GM21619 (cell line): ENCODE measurements around the gene GLOD4.
A peak's percentile ranks its signal among the peaks of the same experiment; 100 is the strongest.

Experiments used
- ATAC-seq: cut with Tn5 transposase; IDR thresholded peaks from one replicate; pipeline ENCODE4 v1.9.1; 2021; ENCODE audit not compliant: unreplicated experiment

GLOD4 gene

GRCh38 chr17:744937-745336 lies 37.1 kb downstream of the GLOD4 start:
- no peak for ATAC-seq

GRCh38 chr17:743139-743538 lies 38.9 kb downstream of the GLOD4 start:
- no peak for ATAC-seq

GRCh38 chr17:742147-742793 lies 39.8 kb downstream of the GLOD4 start:
- ATAC-seq = no peak

GRCh38 chr17:740240-741017 lies 41.7 kb downstream of the GLOD4 start:
- ATAC-seq = peak; percentile 75

GRCh38 chr17:737561-738113 lies 44.4 kb downstream of the GLOD4 start:
- no peak for ATAC-seq

- ATAC-seq = no peak
Measured at GRCh38 chr17:733743-734142, 48.3 kb downstream of the GLOD4 start.

- peak; percentile 42 for ATAC-seq
Measured at GRCh38 chr17:732902-733720, 49.0 kb downstream of the GLOD4 start.

- ATAC-seq = peak; percentile 62
Measured at GRCh38 chr17:732067-732901, 49.8 kb downstream of the GLOD4 start, which contains the start of gene TLCD3A. Gene TLCD3A, plus strand, starts transcription at chr17:732596. Its CDS starts 52 bp downstream, at chr17:732648.

- peak; percentile 16 for ATAC-seq
Measured at GRCh38 chr17:731644-732066, 50.4 kb downstream of the GLOD4 start.

- no peak for ATAC-seq
Measured at GRCh38 chr17:728911-729310, 53.2 kb downstream of the GLOD4 start.

GRCh38 chr17:726271-726919 lies 55.7 kb downstream of the GLOD4 start:
- no peak for ATAC-seq

GRCh38 chr17:725746-726145 lies 56.3 kb downstream of the GLOD4 start:
- ATAC-seq = no peak

- no peak for ATAC-seq
Measured at GRCh38 chr17:725084-725483, 57.0 kb downstream of the GLOD4 start.

- ATAC-seq = no peak
Measured at GRCh38 chr17:721540-721937, 60.5 kb downstream of the GLOD4 start.

- no peak for ATAC-seq
Measured at GRCh38 chr17:720706-721539, 61.2 kb downstream of the GLOD4 start.

- ATAC-seq = no peak
Measured at GRCh38 chr17:718075-718474, 64.0 kb downstream of the GLOD4 start.
